Measurements from ENCODE around the gene ARVCF. TPM values are rescaled to one million over a fixed set of nuclear protein-coding genes. Genes with fewer than 3 reads are reported as not detected.

Gene ARVCF
- total and polyA plus RNA-seq, 9 of the 15 experiments (the other 6 are each of a cell fraction or from before 2014, with no cell fraction given): 0.03 to 97.4 (median 15.6) TPM

GRCh38 chr22:19943082-19944026 lies 73.3 kb downstream of the ARVCF start (continued):
- TF ChIP-seq REST (IDR thresholded peaks at IDR 0.05; ENCODE audit: borderline replicate concordance): no peak
- peak; percentile 82; the same call in 1 of the 2 replicates for TF ChIP-seq REST (CRISPR knock-in tag; IDR thresholded peaks at IDR 0.05; ENCODE audit: low read depth)
- TF ChIP-seq ZNF143 (CRISPR knock-in tag; IDR thresholded peaks at IDR 0.05): no peak
- no peak for TF ChIP-seq ZNF124 (CRISPR knock-in tag; IDR thresholded peaks at IDR 0.05)
- TF ChIP-seq MEF2A (IDR thresholded peaks at IDR 0.05; ENCODE audit: control insufficient read depth, low read depth, low read length): no peak
- TF ChIP-seq CCNT2 (IDR thresholded peaks at IDR 0.05; ENCODE audit: borderline replicate concordance, extremely low read depth, insufficient read length, low read depth, low read length): no peak
- TF ChIP-seq CBX3 (IDR thresholded peaks at IDR 0.05; ENCODE audit: borderline replicate concordance in 1 of 2, low read length in 2 of 2): no peak
- 0 out of 2 replicates have a peak, but pooled peaks have one; percentile 52 for TF ChIP-seq JUNB (CRISPR knock-in tag; conservative IDR thresholded peaks at IDR 0.05)
- no peak for TF ChIP-seq ZNF146 (CRISPR knock-in tag; IDR thresholded peaks at IDR 0.05; ENCODE audit: unreplicated experiment)
- TF ChIP-seq GATAD2B (IDR thresholded peaks at IDR 0.05; ENCODE audit: borderline replicate concordance): no peak
- no peak for TF ChIP-seq ZBTB8A (IDR thresholded peaks at IDR 0.05; ENCODE audit: partially characterized antibody)
- TF ChIP-seq ZNF217 (CRISPR knock-in tag; IDR thresholded peaks at IDR 0.05): no peak
- TF ChIP-seq ZFPM2 (CRISPR knock-in tag; IDR thresholded peaks at IDR 0.05): 0 out of 2 replicates have a peak, but pooled peaks have one; percentile 87
- no peak for TF ChIP-seq TAF1 (IDR thresholded peaks at IDR 0.05; ENCODE audit: control insufficient read depth, extremely low read depth, insufficient read depth, low read length, severe bottlenecking)
- TF ChIP-seq HNRNPUL1 (IDR thresholded peaks at IDR 0.05; ENCODE audit: low read length): no peak
- no peak for TF ChIP-seq VEZF1 (CRISPR knock-in tag; IDR thresholded peaks at IDR 0.05)

Data from K562 (cell line).